Measurements from ENCODE around the gene CNKSR3. TPM values are rescaled to one million over a fixed set of nuclear protein-coding genes. Genes with fewer than 3 reads are reported as not detected.

Gene CNKSR3
- total RNA-seq, 2 donors from 2014 or later = 9.3 to 13.2 TPM

DNA sequence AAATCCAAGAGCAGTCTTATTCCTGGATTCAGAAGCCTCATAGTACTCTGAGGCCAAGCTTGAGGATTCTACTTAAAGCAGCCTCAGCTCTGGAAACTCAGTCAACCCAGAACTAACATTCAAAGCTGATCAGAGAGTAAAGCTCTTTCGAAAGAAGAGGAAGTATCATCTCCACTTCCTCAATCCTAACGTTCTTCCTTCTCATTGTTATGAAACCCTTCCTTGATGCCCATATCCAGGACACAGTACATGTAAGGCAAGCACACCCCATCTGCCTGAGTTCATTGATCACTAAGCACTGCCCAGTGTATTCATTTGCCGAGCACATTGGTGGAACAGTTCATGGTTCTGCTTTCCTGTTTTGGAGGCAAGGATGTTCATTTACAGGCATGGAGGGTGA, 153.8 kb downstream of the CNKSR3 start, which contains the start of gene IPCEF1:
TSS of gene IPCEF1 (minus strand) at position 114 of the 400 bp plus-strand sequence. CDS start 90,856 bp downstream, outside the sequence.
- no peaks in the 10 kb centered on the region for H3K9me3 ChIP-seq
- no peaks in the 10 kb centered on the region for H3K27me3 ChIP-seq
- WGBS, 2 donors = 78 to 90% methylated on average over 3 of the region's 3 CpGs
- no peak within 1 kb of the TSS for H3K4me3 ChIP-seq
- intact Hi-C loops (cut with DNase I) = no loop called here
- DNase-seq = peak in 1 of 4 donors; percentile 16
- no peak within 1 kb of the TSS for H3K27ac ChIP-seq
- H3K36me3 ChIP-seq (replicated peaks in 1 of 2; ENCODE audit: insufficient read depth in 1 of 2, low read depth in 2 of 2) = no peaks in the 10 kb centered on the region
- peak; percentile 24 for ATAC-seq
- TF ChIP-seq, protein P1, sequence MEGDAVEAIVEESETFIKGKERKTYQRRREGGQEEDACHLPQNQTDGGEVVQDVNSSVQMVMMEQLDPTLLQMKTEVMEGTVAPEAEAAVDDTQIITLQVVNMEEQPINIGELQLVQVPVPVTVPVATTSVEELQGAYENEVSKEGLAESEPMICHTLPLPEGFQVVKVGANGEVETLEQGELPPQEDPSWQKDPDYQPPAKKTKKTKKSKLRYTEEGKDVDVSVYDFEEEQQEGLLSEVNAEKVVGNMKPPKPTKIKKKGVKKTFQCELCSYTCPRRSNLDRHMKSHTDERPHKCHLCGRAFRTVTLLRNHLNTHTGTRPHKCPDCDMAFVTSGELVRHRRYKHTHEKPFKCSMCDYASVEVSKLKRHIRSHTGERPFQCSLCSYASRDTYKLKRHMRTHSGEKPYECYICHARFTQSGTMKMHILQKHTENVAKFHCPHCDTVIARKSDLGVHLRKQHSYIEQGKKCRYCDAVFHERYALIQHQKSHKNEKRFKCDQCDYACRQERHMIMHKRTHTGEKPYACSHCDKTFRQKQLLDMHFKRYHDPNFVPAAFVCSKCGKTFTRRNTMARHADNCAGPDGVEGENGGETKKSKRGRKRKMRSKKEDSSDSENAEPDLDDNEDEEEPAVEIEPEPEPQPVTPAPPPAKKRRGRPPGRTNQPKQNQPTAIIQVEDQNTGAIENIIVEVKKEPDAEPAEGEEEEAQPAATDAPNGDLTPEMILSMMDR (IDR thresholded peaks at IDR 0.05) = no peak
- TF ChIP-seq POLR2A (IDR thresholded peaks at IDR 0.05) = no peak
- H3K4me1 ChIP-seq = no peaks in the 10 kb centered on the region

DNA sequence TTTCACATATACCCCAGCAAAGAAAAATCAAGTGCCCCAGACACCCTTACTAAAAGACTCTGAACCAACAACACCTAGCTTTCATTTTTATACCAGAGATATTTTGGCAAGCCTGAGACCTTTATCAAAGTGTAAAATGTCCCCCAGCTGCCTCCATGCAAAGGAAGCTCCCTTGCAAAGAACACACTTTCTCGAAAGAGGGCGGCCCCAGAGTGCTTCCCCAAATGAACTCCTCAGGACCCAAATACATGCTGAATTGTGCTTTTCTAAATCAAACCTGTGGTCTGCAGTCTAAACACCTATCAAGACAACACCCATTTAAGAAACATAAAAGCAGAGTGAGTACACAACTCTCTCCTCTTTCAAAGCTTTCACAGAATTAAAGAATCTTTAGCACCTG, 154.4 kb downstream of the CNKSR3 start:
- DNase-seq = no peak
- Histone ChIP-seq H3K27me3 (no peaks in the 10 kb centered on the region), H3K27ac (no peak overlapping the region), H3K36me3 (replicated peaks in 1 of 2; ENCODE audit: insufficient read depth in 1 of 2, low read depth in 2 of 2) (no peaks in the 10 kb centered on the region), H3K9me3 (no peaks in the 10 kb centered on the region), H3K4me1 (no peaks in the 10 kb centered on the region), H3K4me3 (no peak overlapping the region)
- ATAC-seq = no peak
- intact Hi-C loops (cut with DNase I) = no loop called here
- 77 to 93% methylated on average over 2 of the region's 2 CpGs for WGBS, 2 donors
- TF ChIP-seq, protein P1 (IDR thresholded peaks at IDR 0.05) = no peak
- no peak for TF ChIP-seq POLR2A (IDR thresholded peaks at IDR 0.05)

DNA sequence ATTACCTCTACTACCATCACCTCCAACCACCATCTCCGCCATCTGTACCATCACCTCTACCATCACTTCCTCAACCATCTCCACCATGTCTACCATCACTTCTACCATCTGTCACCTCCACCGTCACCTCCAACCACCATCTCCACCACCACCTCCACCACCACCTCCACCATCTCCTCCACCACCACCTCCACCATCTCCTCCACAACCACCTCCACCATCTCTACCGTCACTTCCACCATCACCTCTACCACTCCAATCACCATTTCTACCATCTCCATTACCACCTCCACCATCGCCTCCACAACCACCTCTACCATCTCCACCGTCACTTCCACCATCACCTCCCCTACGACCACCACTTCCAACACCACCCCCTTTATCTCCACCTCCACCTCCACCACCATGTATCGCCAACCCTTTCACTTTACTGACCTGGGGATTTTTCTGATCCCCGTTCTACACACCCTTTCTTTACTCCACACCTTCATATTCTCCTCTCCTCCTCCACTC, 156.2 kb downstream of the CNKSR3 start:
- H3K9me3 ChIP-seq = no peaks in the 10 kb centered on the region
- intact Hi-C loops (cut with DNase I) = no loop called here
- ATAC-seq (no peak), DNase-seq (no peak)
- H3K36me3 ChIP-seq (replicated peaks in 1 of 2; ENCODE audit: insufficient read depth in 1 of 2, low read depth in 2 of 2) = no peaks in the 10 kb centered on the region
- TF ChIP-seq POLR2A (IDR thresholded peaks at IDR 0.05) = no peak
- TF ChIP-seq, protein P1 (IDR thresholded peaks at IDR 0.05) = no peak
- WGBS, 2 donors = 86 to 93% methylated on average over 8 of the region's 8 CpGs
- H3K27ac ChIP-seq = no peak overlapping the region
- H3K4me3 ChIP-seq = no peak overlapping the region
- H3K4me1 ChIP-seq = no peaks in the 10 kb centered on the region
- H3K27me3 ChIP-seq = no peaks in the 10 kb centered on the region

DNA sequence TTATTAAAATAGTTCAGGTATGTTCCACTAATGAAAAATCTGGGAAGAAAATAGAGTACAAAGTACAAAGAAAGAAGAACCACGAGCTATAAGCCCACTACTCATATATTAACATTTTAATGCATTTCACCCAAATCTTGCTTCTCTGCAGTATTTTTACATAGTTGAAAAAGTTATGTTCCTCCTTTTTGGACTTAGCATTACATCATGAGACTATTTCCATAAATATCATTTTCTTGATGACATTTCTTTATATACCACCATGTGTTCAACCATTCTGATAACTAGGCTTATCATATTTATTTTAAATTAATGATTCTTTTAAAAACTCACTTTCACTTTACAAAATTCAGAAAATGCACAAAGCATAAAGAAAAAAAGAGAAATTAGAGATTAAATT, 156.9 kb downstream of the CNKSR3 start:
- H3K4me3 ChIP-seq = no peak overlapping the region
- TF ChIP-seq, protein P1 (IDR thresholded peaks at IDR 0.05) = no peak
- TF ChIP-seq POLR2A (IDR thresholded peaks at IDR 0.05) = no peak
- H3K4me1 ChIP-seq = no peaks in the 10 kb centered on the region
- no peaks in the 10 kb centered on the region for H3K27me3 ChIP-seq
- no peak for DNase-seq
- intact Hi-C loops (cut with DNase I) = no loop called here
- no peak for ATAC-seq
- H3K9me3 ChIP-seq = no peaks in the 10 kb centered on the region
- no peak overlapping the region for H3K27ac ChIP-seq
- no peaks in the 10 kb centered on the region for H3K36me3 ChIP-seq (replicated peaks in 1 of 2; ENCODE audit: insufficient read depth in 1 of 2, low read depth in 2 of 2)
- WGBS, 2 donors = 71 to 78% methylated on average over 1 of the region's 1 CpG

DNA sequence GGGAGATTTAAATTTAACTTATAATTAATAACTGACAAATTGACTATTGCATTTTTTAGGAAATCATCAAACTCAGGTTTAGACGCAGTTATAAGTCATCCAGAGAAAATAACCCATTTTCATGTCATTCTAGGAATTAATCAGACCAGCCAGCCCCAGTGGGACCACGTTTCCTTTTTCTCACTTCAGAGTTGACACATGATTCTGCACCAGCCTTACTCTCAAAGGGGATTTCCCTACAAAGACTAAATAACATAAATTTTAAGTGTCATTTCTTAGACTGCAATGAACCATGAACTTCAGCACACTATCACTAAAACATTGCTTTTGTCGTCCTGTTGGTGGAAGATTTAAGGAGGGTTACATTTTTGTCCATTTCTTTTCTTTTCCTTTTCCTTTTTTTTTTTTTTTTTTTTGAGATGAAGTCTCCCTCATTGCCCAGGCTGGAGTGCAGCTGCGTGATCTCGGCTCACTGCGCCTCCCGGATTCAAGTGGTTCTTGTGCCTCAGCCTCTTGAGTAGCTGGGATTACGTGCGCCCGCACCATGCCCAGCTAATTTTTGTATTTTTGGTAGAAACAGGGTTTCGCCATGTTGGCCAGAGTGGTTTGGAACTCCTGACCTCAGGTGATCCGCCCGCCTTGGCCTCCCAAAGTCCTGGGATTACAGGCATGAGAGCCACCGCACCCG, 157.4 kb downstream of the CNKSR3 start:
- Histone ChIP-seq H3K4me1 (no peaks in the 10 kb centered on the region), H3K36me3 (replicated peaks in 1 of 2; ENCODE audit: insufficient read depth in 1 of 2, low read depth in 2 of 2) (no peaks in the 10 kb centered on the region), H3K4me3 (no peak overlapping the region), H3K9me3 (no peaks in the 10 kb centered on the region), H3K27me3 (no peaks in the 10 kb centered on the region), H3K27ac (no peak overlapping the region)
- TF ChIP-seq, protein P1 (IDR thresholded peaks at IDR 0.05) = no peak
- no peak for TF ChIP-seq POLR2A (IDR thresholded peaks at IDR 0.05)
- no peak for ATAC-seq
- DNase-seq = no peak
- 89 to 92% methylated on average over 15 of the region's 15 CpGs for WGBS, 2 donors
- intact Hi-C loops (cut with DNase I) = no loop called here

All from body of pancreas (tissue), 4 donors.